Measurements from ENCODE around the gene SH3D19.

- no peak for TF ChIP-seq EP300 (IDR thresholded peaks at IDR 0.05; ENCODE audit: borderline replicate concordance)
- TF ChIP-seq TEAD4 (IDR thresholded peaks at IDR 0.05), result no peak
- TF ChIP-seq TAF1 (IDR thresholded peaks at IDR 0.05; ENCODE audit: low read depth), result no peak
- no peak for TF ChIP-seq CREB1 (IDR thresholded peaks at IDR 0.05; ENCODE audit: low read depth)
- TF ChIP-seq REST (IDR thresholded peaks at IDR 0.05; ENCODE audit: low read depth), result no peak
- TF ChIP-seq FOXM1 (IDR thresholded peaks at IDR 0.05; ENCODE audit: borderline replicate concordance, low read depth), result no peak
- TF ChIP-seq RAD21 (IDR thresholded peaks at IDR 0.05; ENCODE audit: low read depth), result no peak
- no peak for TF ChIP-seq CEBPB (IDR thresholded peaks at IDR 0.05)
- TF ChIP-seq, protein P1, sequence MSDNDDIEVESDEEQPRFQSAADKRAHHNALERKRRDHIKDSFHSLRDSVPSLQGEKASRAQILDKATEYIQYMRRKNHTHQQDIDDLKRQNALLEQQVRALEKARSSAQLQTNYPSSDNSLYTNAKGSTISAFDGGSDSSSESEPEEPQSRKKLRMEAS (IDR thresholded peaks at IDR 0.05), result no peak
- TF ChIP-seq EGR1 (IDR thresholded peaks at IDR 0.05), result no peak
- no peak for TF ChIP-seq ZBTB7A (IDR thresholded peaks at IDR 0.05; ENCODE audit: low read depth)
- TF ChIP-seq YY1 (IDR thresholded peaks at IDR 0.05; ENCODE audit: low read depth), result no peak
- no peak for TF ChIP-seq NFIC (IDR thresholded peaks at IDR 0.05)
- no peak for TF ChIP-seq TCF12 (IDR thresholded peaks at IDR 0.05; ENCODE audit: low read depth)
These were observed 123.0 kb downstream of the SH3D19 start for GRCh38 chr4:151202381-151202780.

All from Ishikawa (cell line).